Astrocyte (in vitro differentiated cells and primary cell): Measurements from ENCODE around the gene STK35.

Experiments
- EZH2 ChIP-seq: IDR thresholded peaks from 2 replicates; pipeline ENCODE4 v1.6.1; 2012; ENCODE audit warnings: mild to moderate bottlenecking, low read length, inconsistent platforms; ENCODE audit not compliant: insufficient read depth
- TF ChIP-seq, protein P1 (sequence below): IDR thresholded peaks from 2 replicates; pipeline ENCODE4 v1.5.1; 2011; ENCODE audit warnings: low read depth, mild to moderate bottlenecking, inconsistent platforms, low read length, moderate library complexity; ENCODE audit not compliant: insufficient read depth

- TF ChIP-seq, protein P1, sequence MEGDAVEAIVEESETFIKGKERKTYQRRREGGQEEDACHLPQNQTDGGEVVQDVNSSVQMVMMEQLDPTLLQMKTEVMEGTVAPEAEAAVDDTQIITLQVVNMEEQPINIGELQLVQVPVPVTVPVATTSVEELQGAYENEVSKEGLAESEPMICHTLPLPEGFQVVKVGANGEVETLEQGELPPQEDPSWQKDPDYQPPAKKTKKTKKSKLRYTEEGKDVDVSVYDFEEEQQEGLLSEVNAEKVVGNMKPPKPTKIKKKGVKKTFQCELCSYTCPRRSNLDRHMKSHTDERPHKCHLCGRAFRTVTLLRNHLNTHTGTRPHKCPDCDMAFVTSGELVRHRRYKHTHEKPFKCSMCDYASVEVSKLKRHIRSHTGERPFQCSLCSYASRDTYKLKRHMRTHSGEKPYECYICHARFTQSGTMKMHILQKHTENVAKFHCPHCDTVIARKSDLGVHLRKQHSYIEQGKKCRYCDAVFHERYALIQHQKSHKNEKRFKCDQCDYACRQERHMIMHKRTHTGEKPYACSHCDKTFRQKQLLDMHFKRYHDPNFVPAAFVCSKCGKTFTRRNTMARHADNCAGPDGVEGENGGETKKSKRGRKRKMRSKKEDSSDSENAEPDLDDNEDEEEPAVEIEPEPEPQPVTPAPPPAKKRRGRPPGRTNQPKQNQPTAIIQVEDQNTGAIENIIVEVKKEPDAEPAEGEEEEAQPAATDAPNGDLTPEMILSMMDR: no peak
- TF ChIP-seq EZH2: no peak
Observed at GRCh38 chr20:2066461-2067122, 35.0 kb upstream of the STK35 start.
